HEK293T (cell line): ENCODE measurements around the gene SYNE3.

Experiments
- CTCF ChIA-PET: fragments of 350-600 bp; formaldehyde crosslinking; extraction: SDS; loops from one replicate; lab custom pipeline; 2021; ENCODE audit warnings: antibody characterized with exemption, inconsistent platforms; lab: Yijun Ruan, JAX
- POLR2A ChIA-PET: fragments of 350-600 bp; formaldehyde crosslinking; extraction: SDS; loops from one replicate; lab custom pipeline; 2020; ENCODE audit warnings: antibody characterized with exemption, inconsistent platforms; lab: Yijun Ruan, JAX
- DNase-seq: peaks from one replicate; pipeline ENCODE4 v3.0.0; 2012; ENCODE audit warnings: mixed read lengths; ENCODE audit errors: extremely low spot score
- ARNT ChIP-seq: fragments of 450-650 bp; IDR thresholded peaks from 2 replicates; pipeline ENCODE4 v1.6.1; 2017; ENCODE audit warnings: mild to moderate bottlenecking
- BHLHE40 ChIP-seq: fragments of 450-650 bp; IDR thresholded peaks from 2 replicates; pipeline ENCODE4 v1.6.1; 2016; ENCODE audit warnings: mild to moderate bottlenecking, moderate library complexity, borderline replicate concordance
- CTBP1 ChIP-seq: fragments of 450-650 bp; IDR thresholded peaks from 2 replicates; pipeline ENCODE4 v1.6.1; 2016; ENCODE audit warnings: borderline replicate concordance
- ELF4 ChIP-seq: fragments of 450-650 bp; IDR thresholded peaks from 2 replicates; pipeline ENCODE4 v1.6.1; 2017; ENCODE audit warnings: antibody characterized with exemption
- FOXA1 ChIP-seq: fragments of 450-650 bp; IDR thresholded peaks from 2 replicates; pipeline ENCODE4 v1.6.1; 2016; ENCODE audit warnings: mild to moderate bottlenecking
- FOXK2 ChIP-seq: fragments of 450-650 bp; IDR thresholded peaks from 2 replicates; pipeline ENCODE4 v1.6.1; 2016; ENCODE audit warnings: mild to moderate bottlenecking
- FOXM1 ChIP-seq: fragments of 450-650 bp; IDR thresholded peaks from 2 replicates; pipeline ENCODE4 v1.6.1; 2017; ENCODE audit warnings: mild to moderate bottlenecking, borderline replicate concordance
- HDGF ChIP-seq: fragments of 450-650 bp; IDR thresholded peaks from 2 replicates; pipeline ENCODE4 v1.6.1; 2017; ENCODE audit warnings: antibody characterized with exemption, borderline replicate concordance
- L3MBTL2 ChIP-seq: fragments of 450-650 bp; conservative IDR thresholded peaks from 2 replicates; pipeline ENCODE4 v1.6.1; 2016; ENCODE audit warnings: mild to moderate bottlenecking
- LEF1 ChIP-seq: fragments of 450-650 bp; IDR thresholded peaks from 2 replicates; pipeline ENCODE4 v1.6.1; 2017; ENCODE audit warnings: mild to moderate bottlenecking, borderline replicate concordance
- NFRKB ChIP-seq: fragments of 450-650 bp; IDR thresholded peaks from 2 replicates; pipeline ENCODE4 v1.6.1; 2016; ENCODE audit warnings: mild to moderate bottlenecking, moderate library complexity
- PKNOX1 ChIP-seq: fragments of 450-650 bp; IDR thresholded peaks from 2 replicates; pipeline ENCODE4 v1.6.1; 2016
- SP1 ChIP-seq: fragments of 450-650 bp; IDR thresholded peaks from 2 replicates; pipeline ENCODE4 v1.6.1; 2017
- SUZ12 ChIP-seq: fragments of 450-650 bp; IDR thresholded peaks from 2 replicates; pipeline ENCODE4 v1.6.1; 2016; ENCODE audit warnings: mild to moderate bottlenecking
- TARDBP ChIP-seq: fragments of 450-650 bp; IDR thresholded peaks from 2 replicates; pipeline ENCODE4 v1.6.1; 2016
- ZNF384 ChIP-seq: fragments of 450-650 bp; IDR thresholded peaks from 2 replicates; pipeline ENCODE4 v1.6.1; 2016

SYNE3 gene

GRCh38 chr14:95519699-95520098, 3.2 kb upstream of the SYNE3 start:
- ChIA-PET CTCF (no interaction called here), POLR2A (interaction anchor here (1.3 kb wide), 1 partner anchor 15 kb away, joined by 5 read pairs; no protein-coding TSS in a partner anchor)
- TF ChIP-seq SUZ12: no peak
- TF ChIP-seq CTBP1: no peak
- no peak for TF ChIP-seq TARDBP
- no peak for TF ChIP-seq ZNF384
- TF ChIP-seq SP1: no peak
- TF ChIP-seq ARNT: no peak
- no peak for TF ChIP-seq FOXA1
- no peak for TF ChIP-seq FOXK2
- TF ChIP-seq PKNOX1: no peak
- no peak for TF ChIP-seq HDGF
- no peak for TF ChIP-seq ELF4
- no peak for TF ChIP-seq FOXM1
- no peak for TF ChIP-seq BHLHE40
- TF ChIP-seq L3MBTL2: no peak
- no peak for TF ChIP-seq NFRKB
- no peak for TF ChIP-seq LEF1
- no peak for DNase-seq

GRCh38 chr14:95518045-95518751, 1.7 kb upstream of the SYNE3 start:
- TF ChIP-seq CTBP1 (no peak), FOXK2 (no peak), LEF1 (no peak), SUZ12 (no peak), TARDBP (no peak), L3MBTL2 (no peak), NFRKB (no peak), FOXM1 (no peak), FOXA1 (no peak), ARNT (no peak), BHLHE40 (no peak), PKNOX1 (no peak), SP1 (no peak), ELF4 (no peak)
- no peak for DNase-seq
- POLR2A ChIA-PET: interaction anchor here (1.3 kb wide), 1 partner anchor 16 kb away, joined by 5 read pairs; no protein-coding TSS in a partner anchor
- CTCF ChIA-PET: interaction anchor here (0.9 to 1.4 kb wide), 2 partner anchors 9 to 91 kb away, joined by 3 to 5 read pairs; no protein-coding TSS in a partner anchor

- CTCF ChIA-PET: interaction anchor here (0.6 to 1.3 kb wide), 5 partner anchors 24 to 191 kb away, joined by 3 read pairs; no protein-coding TSS in a partner anchor
- DNase-seq: peak; percentile 69
- POLR2A ChIA-PET: interaction anchor here (1.3 to 3.7 kb wide), 2 partner anchors 14 to 19 kb away, joined by 4 to 15 read pairs; partner anchors contain the start of gene GLRX5
- TF ChIP-seq BHLHE40: no peak
- no peak for TF ChIP-seq FOXA1
- no peak for TF ChIP-seq HDGF
- TF ChIP-seq CTBP1: no peak
- TF ChIP-seq SP1: no peak
- no peak for TF ChIP-seq ELF4
- TF ChIP-seq ZNF384: no peak
- no peak for TF ChIP-seq ARNT
- TF ChIP-seq PKNOX1: no peak
- TF ChIP-seq NFRKB: no peak
- TF ChIP-seq FOXK2: no peak
- TF ChIP-seq L3MBTL2: no peak
- TF ChIP-seq TARDBP: no peak
- no peak for TF ChIP-seq FOXM1
Observed at GRCh38 chr14:95515596-95516552, 576 bp downstream of the SYNE3 start.

- ChIA-PET CTCF (interaction anchor here (0.6 kb wide), 2 partner anchors 13 to 75 kb away, joined by 3 to 4 read pairs; no protein-coding TSS in a partner anchor), POLR2A (interaction anchor here (3.7 kb wide), 1 partner anchor 19 kb away, joined by 15 read pairs; the partner anchor contains the start of gene GLRX5)
- DNase-seq: no peak
- TF ChIP-seq LEF1 (no peak), SP1 (no peak), HDGF (no peak), PKNOX1 (no peak), ELF4 (no peak), SUZ12 (no peak), FOXK2 (no peak), ARNT (no peak), ZNF384 (no peak), BHLHE40 (no peak), CTBP1 (no peak), NFRKB (no peak), TARDBP (no peak)
Observed at GRCh38 chr14:95515080-95515489, 1.4 kb downstream of the SYNE3 start.
